Measurements from ENCODE around the gene PTPRU.

Gene PTPRU

GRCh38 chr1:29269382-29269781 lies 33.1 kb downstream of the PTPRU start:
- no peak for TF ChIP-seq JUND (IDR thresholded peaks at IDR 0.05; ENCODE audit: low read depth)
- DNase-seq (ENCODE audit: low read depth in 1 of 2, low spot score in 1 of 2), result no peak
- in situ Hi-C loops (cut with HindIII; ENCODE audit: low pct_unique_long_range_greater_than_20kb, low sequenced_read_pairs), result no loop called here

GRCh38 chr1:29270929-29271521 lies 34.7 kb downstream of the PTPRU start:
- no peak for TF ChIP-seq JUND (IDR thresholded peaks at IDR 0.05; ENCODE audit: low read depth)
- in situ Hi-C loops (cut with HindIII; ENCODE audit: low pct_unique_long_range_greater_than_20kb, low sequenced_read_pairs), result no loop called here
- DNase-seq (ENCODE audit: low read depth in 1 of 2, low spot score in 1 of 2), result no peak

- in situ Hi-C loops (cut with HindIII; ENCODE audit: low pct_unique_long_range_greater_than_20kb, low sequenced_read_pairs), result no loop called here
- TF ChIP-seq JUND (IDR thresholded peaks at IDR 0.05; ENCODE audit: low read depth), result no peak
- peak; percentile 52 to 89 for DNase-seq (ENCODE audit: low read depth in 1 of 2, low spot score in 1 of 2)
Measured at GRCh38 chr1:29271724-29272123, 35.4 kb downstream of the PTPRU start.

GRCh38 chr1:29272147-29272907 lies 36.0 kb downstream of the PTPRU start:
- in situ Hi-C loops (cut with HindIII; ENCODE audit: low pct_unique_long_range_greater_than_20kb, low sequenced_read_pairs), result no loop called here
- DNase-seq (ENCODE audit: low read depth in 1 of 2, low spot score in 1 of 2), result no peak
- no peak for TF ChIP-seq JUND (IDR thresholded peaks at IDR 0.05; ENCODE audit: low read depth)

- in situ Hi-C loops (cut with HindIII; ENCODE audit: low pct_unique_long_range_greater_than_20kb, low sequenced_read_pairs), result no loop called here
Measured at GRCh38 chr1:29275435-29275834, 39.1 kb downstream of the PTPRU start.

GRCh38 chr1:29278124-29278523 lies 41.8 kb downstream of the PTPRU start:
- no peak for TF ChIP-seq JUND (IDR thresholded peaks at IDR 0.05; ENCODE audit: low read depth)
- DNase-seq (ENCODE audit: low read depth in 1 of 2, low spot score in 1 of 2), result no peak
- in situ Hi-C loops (cut with HindIII; ENCODE audit: low pct_unique_long_range_greater_than_20kb, low sequenced_read_pairs), result no loop called here

More at GRCh38 chr1:29275435-29275834, 39.1 kb downstream of the PTPRU start:
- TF ChIP-seq JUND (IDR thresholded peaks at IDR 0.05; ENCODE audit: low read depth), result no peak
- DNase-seq (ENCODE audit: low read depth in 1 of 2, low spot score in 1 of 2), result no peak

GRCh38 chr1:29279406-29279805 lies 43.1 kb downstream of the PTPRU start:
- in situ Hi-C loops (cut with HindIII; ENCODE audit: low pct_unique_long_range_greater_than_20kb, low sequenced_read_pairs), result no loop called here
- TF ChIP-seq JUND (IDR thresholded peaks at IDR 0.05; ENCODE audit: low read depth), result no peak
- DNase-seq (ENCODE audit: low read depth in 1 of 2, low spot score in 1 of 2), result no peak

- in situ Hi-C loops (cut with HindIII; ENCODE audit: low pct_unique_long_range_greater_than_20kb, low sequenced_read_pairs), result no loop called here
- no peak for DNase-seq (ENCODE audit: low read depth in 1 of 2, low spot score in 1 of 2)
- no peak for TF ChIP-seq JUND (IDR thresholded peaks at IDR 0.05; ENCODE audit: low read depth)
Measured at GRCh38 chr1:29279951-29280391, 43.6 kb downstream of the PTPRU start.

- no peak for DNase-seq (ENCODE audit: low read depth in 1 of 2, low spot score in 1 of 2)
- in situ Hi-C loops (cut with HindIII; ENCODE audit: low pct_unique_long_range_greater_than_20kb, low sequenced_read_pairs), result no loop called here
- TF ChIP-seq JUND (IDR thresholded peaks at IDR 0.05; ENCODE audit: low read depth), result no peak
Measured at GRCh38 chr1:29280409-29281131, 44.2 kb downstream of the PTPRU start.

GRCh38 chr1:29281571-29281970 lies 45.2 kb downstream of the PTPRU start:
- in situ Hi-C loops (cut with HindIII; ENCODE audit: low pct_unique_long_range_greater_than_20kb, low sequenced_read_pairs), result no loop called here

GRCh38 chr1:29282135-29282923 lies 46.0 kb downstream of the PTPRU start:
- no peak for DNase-seq (ENCODE audit: low read depth in 1 of 2, low spot score in 1 of 2)
- no peak for TF ChIP-seq JUND (IDR thresholded peaks at IDR 0.05; ENCODE audit: low read depth)
- in situ Hi-C loops (cut with HindIII; ENCODE audit: low pct_unique_long_range_greater_than_20kb, low sequenced_read_pairs), result no loop called here

More at GRCh38 chr1:29281571-29281970, 45.2 kb downstream of the PTPRU start:
- no peak for DNase-seq (ENCODE audit: low read depth in 1 of 2, low spot score in 1 of 2)
- TF ChIP-seq JUND (IDR thresholded peaks at IDR 0.05; ENCODE audit: low read depth), result no peak

Measured in T47D (cell line).